Motor neuron (in vitro differentiated cells): Measurements from ENCODE around the gene CCIN. TPM values are rescaled to one million over a fixed set of nuclear protein-coding genes. Genes with fewer than 3 reads are reported as not detected.
A peak's percentile ranks its signal among the peaks of the same experiment; 100 is the strongest.
"Not testable (repeated sequence)": the region's sequence is repeated elsewhere in the genome, so short reads cannot be mapped to it uniquely, and the experiment has no call there.

Experiments
- ATAC-seq, 8 experiments: fragments of 200-7000 bp; cut with Tn5 transposase; replicated peaks in 6 of 8; 2 replicates each; pipeline ENCODE4 v1.8.0; 2021; ENCODE audit warnings: mild to moderate bottlenecking in 8 of 8, moderate library complexity in 8 of 8
- H3K27ac ChIP-seq, 2 donors: fragments of 250-450 bp; sonication (Bioruptor Pico); 2 replicates each; pipeline ENCODE4 v1.9.0; 2021; ENCODE audit warnings: antibody characterized with exemption in 2 of 2, mild to moderate bottlenecking in 2 of 2, moderate library complexity in 1 of 2
- H3K4me1 ChIP-seq, 2 donors: fragments of 250-450 bp; sonication (Bioruptor Pico); replicated peaks in 1 of 2; 2 replicates each; pipeline ENCODE4 v1.6.1; 2021; ENCODE audit warnings: antibody characterized with exemption in 2 of 2, mild to moderate bottlenecking in 2 of 2, moderate library complexity in 1 of 2
- H3K4me3 ChIP-seq, 5 donors: fragments of 250-450 bp; sonication (Bioruptor Pico); 2 replicates each; pipeline ENCODE4 v1.9.0; 2021; ENCODE audit warnings: antibody characterized with exemption in 5 of 5, mild to moderate bottlenecking in 5 of 5, moderate library complexity in 4 of 5
- WGBS, 10 experiments: fragments of 450-650 bp; shearing (Covaris generic); methylation state at CpG; one replicate each; pipeline ENCODE4 v1.0.0; 2022; 5-methylcytosine and 5-hydroxymethylcytosine counted together
- in situ Hi-C, 9 experiments: fragments of 400-800 bp; cut with MboI; loops; one replicate each; pipeline ENCODE4 v1.15.0; 2021; ENCODE audit warnings: low sequenced_read_pairs in 9 of 9, low pct_unique_long_range_greater_than_20kb in 2 of 9; ENCODE audit not compliant: unreplicated experiment in 9 of 9
- total RNA-seq, 8 experiments: library from RNA; unstranded; fragments of 300-600 nt; gene quantifications; 2 replicates each; pipeline versions ENCODE4 v1.2.3 to v1.2.4, GENCODE V29; 2022

CCIN gene
- under 1 TPM in 4 of 8 experiments, not detected in 4; 0.08 to 0.47 (median 0.25) TPM for total RNA-seq

DNA sequence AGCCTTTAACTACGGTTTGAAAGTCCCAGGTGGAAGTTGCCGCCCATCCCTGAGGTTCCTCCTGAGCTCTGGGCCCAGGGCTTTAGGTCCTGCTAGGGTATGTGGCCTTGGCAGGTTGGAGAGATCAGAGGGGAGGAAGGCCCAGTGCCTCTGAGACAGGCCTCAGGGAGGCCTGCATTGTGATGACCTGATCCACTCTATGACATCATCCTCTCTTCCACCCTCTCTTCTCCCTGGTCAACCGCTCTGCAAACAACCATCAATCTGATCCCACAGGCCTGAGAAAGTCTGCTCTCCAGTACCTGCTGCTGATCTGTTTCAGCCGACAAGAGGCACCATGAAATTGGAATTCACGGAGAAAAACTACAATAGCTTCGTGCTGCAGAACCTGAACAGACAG, at the start of gene CCIN:
Gene CCIN, plus strand, starts transcription at position 223 of the 400 bp plus-strand sequence. Its CDS starts 115 bp downstream, at position 338.
- peak in 5 of 8 experiments; percentile 67 to 80 (median 71) for ATAC-seq
- Histone ChIP-seq H3K4me3 (no peak within 1 kb of the TSS), H3K27ac (no peak within 1 kb of the TSS), H3K4me1 (no peaks in the 10 kb centered on the region)
- in situ Hi-C loops: loop anchor here in 1 of 9 experiments (25.0 kb wide), 1 partner anchor 93 kb away; the partner anchor contains the start of gene GNE
- 80 to 100% (median 100%) methylated on average over 1 to 5 of the region's 6 CpGs; no CpG with 5 or more reads in 4 of the 10 experiments for WGBS, 10 experiments

DNA sequence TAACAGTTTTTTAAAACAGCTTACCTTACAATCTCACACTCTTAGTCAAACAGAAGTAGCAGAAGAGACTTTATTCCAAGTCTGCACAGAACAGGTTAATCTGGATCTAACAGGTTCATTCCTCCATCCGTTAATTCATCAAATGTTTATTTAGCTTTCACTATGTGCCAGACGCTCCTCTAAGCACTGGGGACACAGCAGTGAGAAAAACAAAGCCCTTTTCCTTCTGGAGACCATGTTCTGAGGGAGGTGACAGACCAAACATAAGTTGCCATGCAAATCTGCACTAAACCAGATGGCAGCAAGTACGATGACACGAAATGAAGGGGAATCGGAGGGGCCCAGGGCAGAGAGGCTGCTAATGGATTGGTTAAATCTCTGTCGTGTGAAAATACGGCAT, 49.7 kb upstream of the CCIN start:
- peaks cover 0 to 5% of the 10 kb centered on the region in 2 donors for H3K4me1 ChIP-seq
- no peak overlapping the region for H3K4me3 ChIP-seq
- 56 to 92% (median 67%) methylated on average over 1 to 7 of the region's 7 CpGs; no CpG with 5 or more reads in 1 of the 10 experiments for WGBS, 10 experiments
- in situ Hi-C loops: loop anchor here in 1 of 9 experiments (25.0 kb wide), 1 partner anchor 157 kb away; the partner anchor contains the start of gene OR2S2
- no peak overlapping the region for H3K27ac ChIP-seq
- ATAC-seq: peak in 1 of 8 experiments; percentile 59

DNA sequence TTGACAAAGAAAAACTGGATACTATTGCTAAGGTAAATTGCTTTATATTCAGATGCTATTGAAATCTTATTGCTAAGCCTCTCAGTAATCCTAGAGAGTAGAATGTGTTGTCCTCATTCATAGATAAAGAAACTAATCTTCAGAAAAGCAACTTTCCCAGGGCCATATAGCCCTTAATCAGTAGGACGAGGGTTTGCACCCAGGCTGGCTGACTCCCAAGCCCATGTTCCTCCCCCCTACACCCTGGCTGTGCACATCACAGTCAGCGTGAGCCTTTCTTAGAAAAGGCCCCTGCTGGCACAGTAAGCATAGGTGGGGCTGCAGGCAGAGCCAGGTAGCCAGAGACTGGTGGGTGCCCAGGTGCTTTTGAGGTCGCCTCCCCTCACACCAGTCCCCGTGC, 48.5 kb upstream of the CCIN start:
- WGBS, 10 experiments: 40 to 100% (median 75%) methylated on average over 1 to 3 of the region's 4 CpGs; no CpG with 5 or more reads in 4 of the 10 experiments
- Histone ChIP-seq H3K4me1 (peaks cover 0 to 5% of the 10 kb centered on the region in 2 donors), H3K27ac (no peak overlapping the region), H3K4me3 (no peak overlapping the region)
- in situ Hi-C loops: loop anchor here in 1 of 9 experiments (25.0 kb wide), 1 partner anchor 158 kb away; the partner anchor contains the start of gene OR2S2
- ATAC-seq: no peak

DNA sequence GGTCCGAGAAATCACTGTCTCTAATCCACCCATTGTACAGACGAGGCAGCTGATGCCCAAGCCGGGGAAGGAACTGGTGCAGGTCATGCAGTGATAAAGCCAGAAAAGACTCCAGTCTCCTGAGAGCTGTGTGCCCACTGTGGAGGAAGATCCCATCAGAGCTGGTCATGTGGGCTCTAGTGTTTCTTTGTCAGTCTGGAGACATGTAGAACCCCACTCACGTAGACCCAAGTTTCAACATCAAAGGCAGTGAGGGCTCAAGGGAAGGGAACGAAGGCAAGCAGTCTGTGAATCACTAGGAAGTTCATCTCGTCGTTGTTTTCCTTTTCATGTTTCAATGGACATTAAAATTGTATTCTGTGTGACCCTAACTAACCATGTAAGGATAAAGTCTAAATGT, 47.2 kb upstream of the CCIN start:
- 58 to 100% (median 97%) methylated on average over 1 to 6 of the region's 7 CpGs for WGBS, 10 experiments
- Histone ChIP-seq H3K4me3 (no peak overlapping the region), H3K4me1 (peaks cover 0 to 5% of the 10 kb centered on the region in 2 donors), H3K27ac (no peak overlapping the region)
- in situ Hi-C loops: loop anchor here in 1 of 9 experiments (25.0 kb wide), 1 partner anchor 160 kb away; the partner anchor contains the start of gene OR2S2
- no peak for ATAC-seq

DNA sequence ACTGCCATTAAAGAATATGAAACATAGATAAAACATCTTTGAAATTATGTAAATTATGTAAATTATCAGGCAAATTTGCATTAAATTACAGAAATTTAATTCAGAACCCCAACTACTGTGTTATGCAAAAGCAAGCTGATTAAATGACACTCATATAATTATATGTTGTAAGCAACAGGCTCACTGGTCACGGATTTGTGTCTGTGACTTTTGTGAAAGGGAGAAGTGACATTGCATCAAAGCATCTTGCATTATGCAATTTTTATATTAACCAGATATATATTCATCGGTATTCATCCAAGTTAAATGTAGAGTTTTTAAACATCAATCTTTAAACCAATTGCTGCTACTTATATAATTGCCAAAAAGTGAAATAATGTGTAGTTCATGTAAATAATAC, 45.7 kb upstream of the CCIN start:
- no peak for ATAC-seq
- Histone ChIP-seq H3K4me1 (peaks cover 0 to 5% of the 10 kb centered on the region in 2 donors), H3K27ac (no peak overlapping the region), H3K4me3 (no peak overlapping the region)
- 48 to 100% (median 86%) methylated on average over 1 to 2 of the region's 2 CpGs; no CpG with 5 or more reads in 1 of the 10 experiments for WGBS, 10 experiments
- in situ Hi-C loops: loop anchor here in 1 of 9 experiments (25.0 kb wide), 1 partner anchor 161 kb away; the partner anchor contains the start of gene OR2S2

DNA sequence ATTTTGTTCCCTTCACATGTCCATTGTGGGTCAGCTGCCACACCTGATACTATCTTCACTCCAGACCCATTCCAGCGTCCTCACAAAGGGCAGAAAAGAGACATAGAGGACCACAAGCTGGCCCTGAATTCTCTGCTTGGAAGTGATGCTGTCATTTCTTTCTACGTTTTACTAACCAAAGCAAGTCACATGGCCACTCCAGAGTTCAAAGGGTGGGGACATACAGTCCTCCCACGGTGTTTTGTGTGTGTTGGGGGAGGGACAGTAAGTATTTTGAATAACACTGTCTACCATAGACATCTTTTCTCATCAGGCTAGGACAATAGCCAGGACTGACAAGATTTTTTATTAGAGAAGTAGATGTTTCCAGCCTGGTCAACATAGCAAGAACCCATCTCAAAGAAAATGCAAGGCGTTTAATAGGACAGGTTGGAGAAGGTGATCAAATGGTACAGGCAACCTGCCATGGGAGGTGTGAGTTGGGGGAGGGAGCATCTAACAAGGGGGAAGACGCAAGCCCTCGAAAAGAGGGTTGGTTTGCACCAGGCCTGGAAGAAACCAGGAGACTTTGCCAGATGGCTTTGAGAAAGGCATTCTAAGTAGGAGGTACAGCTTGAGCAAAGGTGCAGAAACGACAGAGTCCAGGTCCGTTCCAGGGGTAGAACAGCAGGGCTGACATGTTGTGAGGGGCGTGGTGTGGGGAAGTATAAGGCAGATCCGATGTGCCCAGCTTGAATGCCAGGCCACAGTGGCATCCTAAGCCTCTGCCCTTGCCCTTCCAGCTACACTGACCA, 43.9 kb upstream of the CCIN start:
- WGBS, 10 experiments: 58 to 100% (median 72%) methylated on average over 1 to 4 of the region's 10 CpGs; no CpG with 5 or more reads in 4 of the 10 experiments
- in situ Hi-C loops: no loop called here
- Histone ChIP-seq H3K4me1 (no peaks in the 10 kb centered on the region), H3K4me3 (no peak overlapping the region), H3K27ac (no peak overlapping the region)
- no peak for ATAC-seq

DNA sequence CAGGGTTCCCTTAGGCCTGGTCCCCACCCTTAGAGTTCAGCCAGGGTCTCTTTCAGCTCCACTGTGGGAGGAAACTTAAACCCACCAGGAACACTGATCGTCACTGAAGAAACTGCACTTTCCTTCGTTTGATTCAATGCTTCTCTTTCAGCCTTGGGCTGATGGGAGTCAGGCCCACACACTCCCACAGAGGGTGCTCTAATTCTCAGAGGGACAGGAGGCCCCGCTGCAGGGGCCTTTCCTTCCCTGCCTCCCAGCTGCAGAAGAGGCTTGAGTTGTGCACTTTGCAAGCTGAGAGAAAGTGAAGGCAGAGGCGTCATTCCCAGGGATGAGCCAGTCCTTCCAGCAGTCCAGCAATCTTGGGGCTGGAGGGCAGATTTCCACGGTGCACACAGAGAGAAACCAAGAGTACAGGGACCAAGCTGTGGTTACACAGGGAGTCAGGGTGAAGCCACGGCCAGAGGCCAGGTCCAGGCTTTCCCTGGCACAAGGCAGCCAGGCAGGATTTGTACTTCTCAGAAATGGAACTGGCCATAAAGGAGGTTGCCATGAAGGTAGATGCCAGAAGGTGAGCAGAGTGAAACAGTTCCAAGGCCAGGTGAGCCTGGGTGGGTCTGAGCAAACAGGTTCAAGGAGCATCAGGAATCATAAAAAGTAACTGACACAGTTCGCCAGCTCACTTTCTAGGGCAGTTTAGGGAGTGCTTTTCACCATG, 43.0 kb upstream of the CCIN start:
- ATAC-seq: peak in 2 of 8 experiments; percentile 40 to 57
- no peak overlapping the region for H3K27ac ChIP-seq
- no peaks in the 10 kb centered on the region for H3K4me1 ChIP-seq
- no peak overlapping the region for H3K4me3 ChIP-seq
- 50 to 100% (median 80%) methylated on average over 1 to 5 of the region's 7 CpGs; no CpG with 5 or more reads in 1 of the 10 experiments for WGBS, 10 experiments
- in situ Hi-C loops: no loop called here

DNA sequence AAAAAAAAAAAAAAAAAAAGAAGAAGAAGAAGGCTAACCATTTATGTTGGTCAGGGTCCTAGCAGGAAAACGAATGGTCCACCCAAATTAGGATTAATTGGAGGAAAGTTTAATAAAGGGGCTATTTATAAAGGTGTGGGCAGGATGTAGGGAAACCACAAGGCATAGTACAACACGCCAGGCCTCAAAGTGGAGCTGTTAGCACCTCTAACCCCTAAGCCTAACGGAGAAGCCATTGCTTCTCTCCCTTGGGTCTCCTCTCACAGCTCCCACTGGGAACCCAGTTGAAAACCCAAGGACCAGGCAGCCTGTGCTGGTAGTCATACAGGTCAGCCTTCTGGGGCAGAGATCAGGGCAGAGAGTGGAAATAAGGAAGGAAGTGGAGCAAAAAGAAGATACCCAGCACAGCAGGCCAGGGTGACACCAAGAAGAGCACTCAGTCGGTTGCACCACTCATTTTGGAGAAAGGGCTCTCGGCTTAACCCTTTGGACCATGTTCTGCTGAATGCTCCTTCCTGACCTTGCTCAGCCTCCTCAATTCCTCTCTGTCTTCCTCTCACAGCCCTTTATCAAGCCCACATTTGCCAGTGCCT, 41.4 kb upstream of the CCIN start:
- ATAC-seq: no peak

DNA sequence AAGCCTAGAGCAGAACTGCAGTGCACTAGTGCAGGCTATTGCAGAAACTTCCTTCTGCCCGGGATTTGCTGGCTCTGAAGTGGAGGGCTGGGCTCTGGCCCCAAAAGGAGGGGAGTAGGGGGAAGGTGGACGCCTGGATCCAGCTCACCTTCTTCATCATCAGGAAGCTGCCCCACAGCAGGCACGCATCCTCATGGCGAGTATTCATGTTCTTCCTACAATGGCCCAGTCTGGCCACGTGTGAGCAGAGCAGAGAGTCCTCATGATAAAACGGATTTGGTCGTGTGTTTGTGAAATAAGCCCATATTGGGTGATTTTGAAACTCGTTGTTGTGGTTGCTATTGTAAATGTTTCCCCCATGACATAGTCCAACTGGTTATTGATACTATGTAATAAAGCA, 40.8 kb upstream of the CCIN start:
- ATAC-seq: no peak
- in situ Hi-C loops: no loop called here
- Histone ChIP-seq H3K4me1 (no peaks in the 10 kb centered on the region), H3K27ac (no peak overlapping the region), H3K4me3 (no peak overlapping the region)
- 0 to 100% (median 71%) methylated on average over 1 to 8 of the region's 8 CpGs; no CpG with 5 or more reads in 1 of the 10 experiments for WGBS, 10 experiments

More for the DNA sequence above, 41.4 kb upstream of the CCIN start:
- in situ Hi-C loops: no loop called here
- 33 to 100% (median 62%) methylated on average over 1 to 4 of the region's 5 CpGs; no CpG with 5 or more reads in 3 of the 10 experiments for WGBS, 10 experiments
- H3K27ac ChIP-seq: no peak overlapping the region
- no peak overlapping the region for H3K4me3 ChIP-seq
- H3K4me1 ChIP-seq: no peaks in the 10 kb centered on the region

DNA sequence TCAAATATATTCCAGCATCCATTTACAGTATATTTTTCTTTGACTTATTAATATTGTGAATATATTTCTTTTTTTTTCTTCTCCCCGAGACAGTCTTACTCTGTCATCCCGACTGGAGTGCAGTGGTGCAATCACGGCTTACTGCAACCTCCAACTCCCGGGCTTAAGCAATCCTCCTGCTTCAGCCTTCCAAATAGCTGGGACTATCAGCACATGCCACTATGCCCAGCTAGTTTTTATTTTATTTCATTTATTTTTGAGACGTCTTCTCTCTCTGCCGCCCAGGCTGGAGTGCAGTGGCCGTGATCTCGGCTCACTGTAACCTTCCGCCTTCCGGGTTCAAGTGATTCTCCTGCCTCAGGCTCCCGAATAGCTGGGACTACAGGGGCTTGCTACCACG, 40.0 kb upstream of the CCIN start:
- no peaks in the 10 kb centered on the region for H3K4me1 ChIP-seq
- no peak overlapping the region for H3K27ac ChIP-seq
- WGBS, 10 experiments: 70 to 100% (median 88%) methylated on average over 1 to 9 of the region's 12 CpGs; no CpG with 5 or more reads in 1 of the 10 experiments
- in situ Hi-C loops: no loop called here
- no peak for ATAC-seq
- H3K4me3 ChIP-seq: no peak overlapping the region

DNA sequence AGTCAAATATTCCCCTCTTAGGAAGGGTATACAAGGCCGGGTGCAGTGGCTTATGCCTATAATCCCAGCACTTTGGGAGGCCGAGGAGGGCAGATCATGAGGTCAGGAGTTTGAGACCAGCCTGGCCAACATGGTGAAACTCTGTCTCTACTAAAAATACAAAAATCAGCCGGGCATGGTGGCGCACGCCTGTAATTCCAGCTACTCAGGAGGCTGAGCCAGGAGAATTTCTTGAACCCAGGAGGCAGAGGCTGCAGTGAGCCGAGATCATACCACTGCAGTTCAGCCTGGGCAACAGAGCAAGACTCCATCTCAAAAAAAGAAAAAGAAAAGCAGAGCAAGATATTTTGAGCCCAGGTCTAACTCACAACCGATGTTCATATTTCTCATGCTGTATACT, 37.5 kb upstream of the CCIN start:
- ATAC-seq, H3K4me1 ChIP-seq, H3K4me3 ChIP-seq, H3K27ac ChIP-seq, in situ Hi-C loops: not testable (repeated sequence)
- 10 to 100% (median 93%) methylated on average over 1 to 7 of the region's 7 CpGs; no CpG with 5 or more reads in 3 of the 10 experiments for WGBS, 10 experiments

DNA sequence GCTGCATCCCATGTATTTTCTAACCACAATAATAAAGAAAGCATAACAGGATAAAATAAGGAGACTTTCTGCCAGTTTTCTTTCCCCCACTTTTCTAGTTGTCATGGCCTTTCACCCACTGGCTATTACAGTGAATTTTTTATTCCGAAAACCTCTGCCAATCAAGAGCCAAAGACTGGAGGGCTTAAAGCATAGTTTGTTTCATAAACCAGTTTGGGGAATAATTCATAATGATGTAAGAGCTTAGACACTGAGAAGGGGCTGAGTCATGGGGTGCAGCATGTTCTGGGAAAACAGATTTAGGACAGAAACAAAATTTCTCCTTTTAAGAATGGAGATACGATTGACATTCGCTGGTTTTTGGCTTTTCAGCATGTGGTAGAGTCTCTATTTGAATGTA, 37.1 kb upstream of the CCIN start:
- peak in 1 of 8 experiments; percentile 3 for ATAC-seq
- 40 to 100% (median 46%) methylated on average over 1 to 3 of the region's 3 CpGs; no CpG with 5 or more reads in 3 of the 10 experiments for WGBS, 10 experiments
- in situ Hi-C loops: no loop called here
- H3K27ac ChIP-seq: no peak overlapping the region
- H3K4me1 ChIP-seq: peaks cover 0 to 3% of the 10 kb centered on the region in 2 donors
- no peak overlapping the region for H3K4me3 ChIP-seq
